ENCODE results near the gene PSD4.

DNA sequence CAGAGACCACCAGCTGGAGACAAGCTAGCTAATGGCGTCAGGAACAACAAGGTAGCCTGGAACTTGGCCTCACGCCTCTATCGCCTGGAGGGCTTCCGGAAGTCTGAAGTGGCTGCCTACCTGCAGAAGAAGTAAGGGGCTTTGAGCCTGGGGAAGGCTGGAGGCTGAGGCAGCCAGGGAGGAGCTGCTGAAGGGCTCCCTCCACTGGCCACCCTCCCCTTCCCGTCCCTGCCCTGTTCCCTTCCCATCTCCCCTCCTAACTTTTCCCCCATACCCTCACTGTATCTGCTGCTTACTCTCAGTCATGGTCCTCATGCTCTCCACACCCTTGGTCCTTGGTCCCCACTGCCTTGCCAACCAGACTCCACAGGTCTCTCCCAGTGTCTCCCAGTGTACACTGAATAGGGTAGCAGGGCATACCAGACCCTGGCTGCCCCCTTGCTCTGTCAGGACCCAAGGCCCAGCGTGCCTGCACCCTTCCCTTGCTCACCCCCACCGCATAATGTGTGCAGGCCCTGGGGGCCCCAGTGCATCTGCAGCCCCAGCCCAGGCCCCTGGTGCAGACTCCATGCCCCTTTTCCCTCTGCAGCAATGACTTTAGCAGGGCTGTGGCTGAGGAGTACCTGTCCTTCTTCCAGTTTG, 18.8 kb downstream of the PSD4 start:
- TF ChIP-seq POLR2AphosphoS5 (IDR thresholded peaks at IDR 0.05) (no peak), POLR2A (IDR thresholded peaks at IDR 0.05) (no peak)
- TF ChIP-seq, protein P1, sequence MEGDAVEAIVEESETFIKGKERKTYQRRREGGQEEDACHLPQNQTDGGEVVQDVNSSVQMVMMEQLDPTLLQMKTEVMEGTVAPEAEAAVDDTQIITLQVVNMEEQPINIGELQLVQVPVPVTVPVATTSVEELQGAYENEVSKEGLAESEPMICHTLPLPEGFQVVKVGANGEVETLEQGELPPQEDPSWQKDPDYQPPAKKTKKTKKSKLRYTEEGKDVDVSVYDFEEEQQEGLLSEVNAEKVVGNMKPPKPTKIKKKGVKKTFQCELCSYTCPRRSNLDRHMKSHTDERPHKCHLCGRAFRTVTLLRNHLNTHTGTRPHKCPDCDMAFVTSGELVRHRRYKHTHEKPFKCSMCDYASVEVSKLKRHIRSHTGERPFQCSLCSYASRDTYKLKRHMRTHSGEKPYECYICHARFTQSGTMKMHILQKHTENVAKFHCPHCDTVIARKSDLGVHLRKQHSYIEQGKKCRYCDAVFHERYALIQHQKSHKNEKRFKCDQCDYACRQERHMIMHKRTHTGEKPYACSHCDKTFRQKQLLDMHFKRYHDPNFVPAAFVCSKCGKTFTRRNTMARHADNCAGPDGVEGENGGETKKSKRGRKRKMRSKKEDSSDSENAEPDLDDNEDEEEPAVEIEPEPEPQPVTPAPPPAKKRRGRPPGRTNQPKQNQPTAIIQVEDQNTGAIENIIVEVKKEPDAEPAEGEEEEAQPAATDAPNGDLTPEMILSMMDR (IDR thresholded peaks at IDR 0.05), result no peak
